Inflammatory macrophage treated with lipopolysaccharide for 1 hour (primary cell): Measurements from ENCODE around the gene FLG2.
A peak's percentile ranks its signal among the peaks of the same experiment; 100 is the strongest.
"Not testable (repeated sequence)": the region's sequence is repeated elsewhere in the genome, so short reads cannot be mapped to it uniquely, and the experiment has no call there.

Experiments used
- DNase-seq, 2 donors: peaks; one replicate each; pipeline ENCODE4 v3.0.0-alpha.2; 2020 to 2022

FLG2 gene

GRCh38 chr1:152359906-152360305 lies at the start of gene FLG2:
Gene FLG2, minus strand, starts transcription at chr1:152360006. Its CDS starts 1,122 bp downstream, at chr1:152358884.
- no peak for DNase-seq

GRCh38 chr1:152408664-152409063 lies 48.9 kb upstream of the FLG2 start:
- DNase-seq, result no peak

- no peak for DNase-seq
These were observed 39.2 kb upstream of the FLG2 start for GRCh38 chr1:152398812-152399698.

- DNase-seq, result no peak
These were observed 37.7 kb upstream of the FLG2 start for GRCh38 chr1:152397474-152397873.

- no peak for DNase-seq
These were observed 34.3 kb upstream of the FLG2 start for GRCh38 chr1:152394151-152394550.

- DNase-seq, result no peak
These were observed 33.1 kb upstream of the FLG2 start for GRCh38 chr1:152392909-152393308.

- no peak for DNase-seq
These were observed 29.1 kb upstream of the FLG2 start for GRCh38 chr1:152388889-152389288.

GRCh38 chr1:152386940-152387339 lies 27.1 kb upstream of the FLG2 start:
- no peak for DNase-seq

- no peak for DNase-seq
These were observed 21.1 kb upstream of the FLG2 start for GRCh38 chr1:152380932-152381331.

GRCh38 chr1:152374451-152374850 lies 14.6 kb upstream of the FLG2 start:
- DNase-seq, result no peak

- no peak for DNase-seq
These were observed 12.9 kb upstream of the FLG2 start for GRCh38 chr1:152372672-152373071.

- no peak for DNase-seq
These were observed 7.6 kb upstream of the FLG2 start for GRCh38 chr1:152367436-152367835.

- no peak for DNase-seq
These were observed 3.1 kb downstream of the FLG2 start for GRCh38 chr1:152356736-152357135.

GRCh38 chr1:152349611-152350010 lies 10.2 kb downstream of the FLG2 start:
- DNase-seq, result no peak

GRCh38 chr1:152348447-152348846 lies 11.4 kb downstream of the FLG2 start:
- no peak for DNase-seq

- peak; percentile 28 to 88 for DNase-seq
These were observed 12.6 kb downstream of the FLG2 start for GRCh38 chr1:152347116-152347728.

- DNase-seq, result no peak
These were observed 15.4 kb downstream of the FLG2 start for GRCh38 chr1:152344438-152344837.

GRCh38 chr1:152343006-152343405 lies 16.8 kb downstream of the FLG2 start:
- DNase-seq, result no peak

GRCh38 chr1:152335399-152335798 lies 24.4 kb downstream of the FLG2 start:
- no peak for DNase-seq

GRCh38 chr1:152328801-152329391 lies 30.9 kb downstream of the FLG2 start:
- no peak for DNase-seq

- DNase-seq, result no peak
These were observed 34.7 kb downstream of the FLG2 start, which contains the start of gene FLG for GRCh38 chr1:152325111-152325510. Gene FLG, minus strand, starts transcription at chr1:152325239. Its CDS starts 9,783 bp downstream, at chr1:152315456.

GRCh38 chr1:152313970-152314369 lies 45.8 kb downstream of the FLG2 start:
- peak; percentile 0 to 2 for DNase-seq

- DNase-seq, result no peak
These were observed 46.4 kb downstream of the FLG2 start for GRCh38 chr1:152313319-152313801.

- DNase-seq, result not testable (repeated sequence)
These were observed 47.6 kb downstream of the FLG2 start for GRCh38 chr1:152312169-152312568.
